RCC 7860 (cell line): ENCODE results near the gene TPM1.

ENCODE experiments used
- DNase-seq: peaks from one replicate; pipeline ENCODE4 v3.0.0-alpha.2; 2015; ENCODE audit warnings: low spot score
- FAIRE-seq: peaks from 2 replicates; lab custom pipeline; 2012; peaks lifted over from hg19 to GRCh38; lab: Jason Lieb, UNC

The TPM1 gene

GRCh38 chr15:63040509-63040908, 2.0 kb upstream of the TPM1 start:
- DNase-seq = no peak
- no peak for FAIRE-seq

GRCh38 chr15:63040954-63041353, 1.6 kb upstream of the TPM1 start:
- FAIRE-seq = peak; percentile 55
- DNase-seq = peak; percentile 64

- FAIRE-seq = no peak
These were observed 1.1 kb upstream of the TPM1 start for GRCh38 chr15:63041402-63041973.

GRCh38 chr15:63042877-63043334, 359 bp downstream of the TPM1 start:
- no peak for DNase-seq
- no peak for FAIRE-seq

More at GRCh38 chr15:63041402-63041973, 1.1 kb upstream of the TPM1 start:
- no peak for DNase-seq

GRCh38 chr15:63043335-63044076, 959 bp downstream of the TPM1 start:
- DNase-seq = no peak
- FAIRE-seq = no peak

GRCh38 chr15:63044077-63044644, 1.6 kb downstream of the TPM1 start:
- no peak for DNase-seq
- FAIRE-seq = no peak

- FAIRE-seq = no peak
- DNase-seq = peak; percentile 73
These were observed 2.3 kb downstream of the TPM1 start for GRCh38 chr15:63044645-63045464.

- FAIRE-seq = no peak
- peak; percentile 4 for DNase-seq
These were observed 2.9 kb downstream of the TPM1 start for GRCh38 chr15:63045465-63045840.

- FAIRE-seq = no peak
- DNase-seq = peak; percentile 5
These were observed 3.3 kb downstream of the TPM1 start for GRCh38 chr15:63045879-63046278.

- FAIRE-seq = no peak
- DNase-seq = peak; percentile 62
These were observed 4.6 kb downstream of the TPM1 start for GRCh38 chr15:63046917-63047760.

- FAIRE-seq (no peak), DNase-seq (no peak)
These were observed 5.2 kb downstream of the TPM1 start for GRCh38 chr15:63047792-63048114.

GRCh38 chr15:63048115-63048775, 5.7 kb downstream of the TPM1 start:
- no peak for FAIRE-seq
- DNase-seq = peak; percentile 93

GRCh38 chr15:63048776-63049665, 6.5 kb downstream of the TPM1 start:
- no peak for FAIRE-seq
- DNase-seq = peak; percentile 68

GRCh38 chr15:63049783-63050371, 7.3 kb downstream of the TPM1 start:
- DNase-seq = no peak
- no peak for FAIRE-seq

- FAIRE-seq = peak; percentile 54
- peak; percentile 59 for DNase-seq
These were observed 8.2 kb downstream of the TPM1 start for GRCh38 chr15:63050731-63051155.

- DNase-seq (peak; percentile 64), FAIRE-seq (no peak)
These were observed 8.9 kb downstream of the TPM1 start for GRCh38 chr15:63051156-63052066.

GRCh38 chr15:63052077-63052841, 9.7 kb downstream of the TPM1 start:
- peak; percentile 11 for DNase-seq
- FAIRE-seq = no peak
